Mammary epithelial cell (primary cell): ENCODE data around the gene CTIF.

Experiments
- EZH2 ChIP-seq: IDR thresholded peaks from 2 replicates; pipeline ENCODE4 v1.6.1; 2012; ENCODE audit warnings: low read length, inconsistent platforms, borderline replicate concordance
- TF ChIP-seq, protein P1 (sequence below), 2 donors: IDR thresholded peaks in 1 of 2; conservative IDR thresholded peaks in 1 of 2; 2 replicates each; pipeline ENCODE4 v1.5.1; 2011 to 2012; ENCODE audit warnings: inconsistent platforms in 2 of 2, low read length in 2 of 2, mild to moderate bottlenecking in 2 of 2, control low read depth in 1 of 2, low read depth in 1 of 2; ENCODE audit not compliant: insufficient read depth in 1 of 2; ENCODE audit errors: extremely low read depth in 1 of 2

GRCh38 chr18:48897531-48897930, 358.7 kb downstream of the CTIF start:
- no peak for TF ChIP-seq EZH2
- TF ChIP-seq, protein P1, sequence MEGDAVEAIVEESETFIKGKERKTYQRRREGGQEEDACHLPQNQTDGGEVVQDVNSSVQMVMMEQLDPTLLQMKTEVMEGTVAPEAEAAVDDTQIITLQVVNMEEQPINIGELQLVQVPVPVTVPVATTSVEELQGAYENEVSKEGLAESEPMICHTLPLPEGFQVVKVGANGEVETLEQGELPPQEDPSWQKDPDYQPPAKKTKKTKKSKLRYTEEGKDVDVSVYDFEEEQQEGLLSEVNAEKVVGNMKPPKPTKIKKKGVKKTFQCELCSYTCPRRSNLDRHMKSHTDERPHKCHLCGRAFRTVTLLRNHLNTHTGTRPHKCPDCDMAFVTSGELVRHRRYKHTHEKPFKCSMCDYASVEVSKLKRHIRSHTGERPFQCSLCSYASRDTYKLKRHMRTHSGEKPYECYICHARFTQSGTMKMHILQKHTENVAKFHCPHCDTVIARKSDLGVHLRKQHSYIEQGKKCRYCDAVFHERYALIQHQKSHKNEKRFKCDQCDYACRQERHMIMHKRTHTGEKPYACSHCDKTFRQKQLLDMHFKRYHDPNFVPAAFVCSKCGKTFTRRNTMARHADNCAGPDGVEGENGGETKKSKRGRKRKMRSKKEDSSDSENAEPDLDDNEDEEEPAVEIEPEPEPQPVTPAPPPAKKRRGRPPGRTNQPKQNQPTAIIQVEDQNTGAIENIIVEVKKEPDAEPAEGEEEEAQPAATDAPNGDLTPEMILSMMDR (conservative IDR thresholded peaks at IDR 0.05 in 1 of 2, IDR thresholded peaks at IDR 0.05 in 1 of 2; ENCODE audit: extremely low read depth in 1 of 2, insufficient read depth in 1 of 2, low read depth in 1 of 2, low read length in 2 of 2), result no peak
